Epidermal melanocyte (primary cell): ENCODE data around the gene NUP210L.

ENCODE experiments used
- DNase-seq: peaks from one replicate; pipeline ENCODE4 v3.0.0; 2011; ENCODE audit warnings: low spot score; ENCODE audit not compliant: insufficient read length

The NUP210L gene

DNA sequence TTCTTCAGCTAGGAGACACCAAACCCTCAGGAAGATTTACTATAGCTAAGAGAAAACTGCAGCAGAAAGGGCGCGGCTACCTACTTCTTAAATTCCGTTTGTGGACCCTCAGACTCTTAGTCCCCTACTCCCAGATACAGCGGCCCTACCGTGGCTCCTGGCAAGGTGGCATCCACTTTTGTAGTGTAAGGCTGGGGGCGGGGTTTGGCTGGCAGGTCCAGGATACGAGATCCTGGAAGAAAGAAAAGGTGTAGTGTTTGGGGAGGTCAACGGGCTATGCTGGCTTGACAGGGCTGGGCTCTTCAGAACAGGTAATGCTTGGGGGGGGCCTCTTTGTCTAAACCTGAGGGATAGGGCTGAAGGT is 186.9 kb downstream of the NUP210L start:
- no peak for DNase-seq

DNA sequence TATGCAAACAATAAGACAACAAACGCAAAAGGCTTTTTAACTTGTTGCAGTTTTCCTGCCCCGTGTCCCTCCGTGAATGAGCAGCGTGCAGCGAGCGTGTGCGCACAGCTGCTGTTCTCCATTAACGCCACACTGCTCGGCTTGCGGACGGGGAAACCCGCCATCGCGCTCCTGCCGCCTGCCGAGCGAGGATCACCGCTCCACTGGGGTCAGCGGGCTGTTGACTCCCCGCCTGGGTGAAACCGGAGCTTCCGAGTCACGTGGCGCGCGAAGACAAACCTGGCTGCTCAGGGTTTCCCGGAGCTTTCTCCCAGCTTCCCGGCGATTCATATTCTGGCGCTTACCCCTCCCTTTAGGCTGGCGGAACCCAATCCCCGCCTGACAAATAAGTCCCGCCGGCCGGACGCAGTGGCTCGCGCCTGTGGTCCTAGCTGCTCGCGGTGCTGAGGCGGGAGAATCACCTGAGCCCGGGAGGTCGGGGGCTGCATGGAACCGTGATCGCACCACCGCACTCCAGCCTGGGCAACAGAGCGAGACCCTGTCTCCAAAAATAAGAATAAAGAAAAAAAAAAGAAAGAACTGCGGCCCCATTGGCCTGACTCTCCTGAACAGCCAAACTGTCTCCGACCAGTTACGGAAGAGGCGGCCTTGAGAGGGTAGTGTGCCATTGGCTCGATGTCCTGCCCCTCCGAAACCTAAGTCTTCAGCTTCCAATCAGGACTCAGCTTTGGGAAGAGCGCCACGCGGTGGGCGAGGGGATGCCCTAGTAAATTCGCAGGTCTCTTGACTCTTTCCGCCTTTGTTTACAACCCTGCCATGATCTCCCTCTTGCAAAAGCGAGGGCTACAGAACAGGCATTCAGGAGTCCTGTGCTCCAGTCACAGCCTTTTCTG is 187.5 kb downstream of the NUP210L start, which contains the start of gene CREB3L4:
Gene CREB3L4 (plus strand): TSS at position 796 of the 893 bp plus-strand sequence. CDS start 624 bp downstream, outside the sequence.
- peak; percentile 74 for DNase-seq

DNA sequence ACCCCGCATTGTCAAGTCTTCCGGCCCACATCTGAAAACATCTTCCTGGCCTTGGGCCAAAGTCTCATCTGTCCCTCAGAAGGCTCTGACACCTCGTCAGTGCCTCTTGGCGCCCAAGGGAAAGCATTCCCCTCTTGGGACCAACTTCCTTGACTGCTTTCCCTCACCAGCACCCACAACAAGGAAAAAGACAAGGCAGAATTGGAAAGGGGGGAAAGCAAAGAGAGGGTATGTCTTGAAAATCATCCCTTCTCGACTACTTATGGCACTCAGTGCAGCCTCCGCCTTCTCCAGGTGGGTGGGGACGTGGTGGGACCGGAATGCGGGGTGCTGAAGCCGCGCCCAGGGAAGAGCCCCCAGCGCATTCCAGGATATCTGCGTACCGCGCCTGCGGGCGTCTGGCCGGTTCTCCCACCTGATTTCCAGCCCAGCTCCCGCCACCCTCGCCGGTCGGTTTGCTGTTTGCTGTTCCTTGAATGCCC is 191.0 kb downstream of the NUP210L start:
- DNase-seq = no peak

DNA sequence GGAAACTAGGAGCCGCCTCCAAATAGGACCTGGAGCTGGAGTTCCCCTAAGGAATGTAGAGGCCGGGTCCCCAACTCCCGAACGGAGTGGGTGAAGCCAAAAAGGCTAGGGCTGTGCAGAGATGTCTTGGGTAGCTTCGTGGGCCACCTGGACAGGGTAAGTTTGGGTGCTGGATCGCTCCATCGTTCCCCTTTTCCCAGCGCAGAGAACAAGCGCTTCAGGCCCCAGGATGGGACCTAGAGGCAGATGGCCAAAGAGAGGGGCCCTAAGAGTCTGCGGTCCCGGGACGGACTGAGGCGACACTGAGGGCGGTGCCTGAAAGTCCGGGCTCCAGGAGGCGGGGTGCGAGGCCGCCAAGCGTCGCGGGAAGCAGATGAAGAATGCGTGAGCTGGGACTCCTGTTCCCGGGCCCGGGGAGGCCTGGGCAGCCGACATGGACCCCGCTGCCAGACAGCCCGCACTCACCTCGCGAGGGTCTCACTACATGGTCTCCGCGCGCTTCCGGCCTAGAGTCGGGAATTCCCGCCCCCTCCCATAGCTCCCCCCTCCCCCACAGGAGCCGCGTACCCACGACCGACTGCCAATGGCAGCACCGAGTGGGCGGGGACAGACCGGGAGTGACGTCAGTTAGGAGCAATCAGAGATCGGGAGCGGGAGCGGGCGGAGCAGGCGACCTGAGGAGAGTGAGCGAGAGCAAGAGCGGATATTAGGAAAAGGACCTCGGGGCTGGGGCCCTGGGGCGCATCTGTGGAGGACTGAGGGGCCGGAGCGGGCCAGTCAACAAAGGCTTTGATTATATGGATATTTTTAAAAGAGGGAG is 191.6 kb downstream of the NUP210L start, which contains the start of gene SLC39A1:
Gene SLC39A1 (minus strand): TSS at position 508 of the 820 bp plus-strand sequence. CDS start 822 bp downstream, outside the sequence.
- peak; percentile 88 for DNase-seq

DNA sequence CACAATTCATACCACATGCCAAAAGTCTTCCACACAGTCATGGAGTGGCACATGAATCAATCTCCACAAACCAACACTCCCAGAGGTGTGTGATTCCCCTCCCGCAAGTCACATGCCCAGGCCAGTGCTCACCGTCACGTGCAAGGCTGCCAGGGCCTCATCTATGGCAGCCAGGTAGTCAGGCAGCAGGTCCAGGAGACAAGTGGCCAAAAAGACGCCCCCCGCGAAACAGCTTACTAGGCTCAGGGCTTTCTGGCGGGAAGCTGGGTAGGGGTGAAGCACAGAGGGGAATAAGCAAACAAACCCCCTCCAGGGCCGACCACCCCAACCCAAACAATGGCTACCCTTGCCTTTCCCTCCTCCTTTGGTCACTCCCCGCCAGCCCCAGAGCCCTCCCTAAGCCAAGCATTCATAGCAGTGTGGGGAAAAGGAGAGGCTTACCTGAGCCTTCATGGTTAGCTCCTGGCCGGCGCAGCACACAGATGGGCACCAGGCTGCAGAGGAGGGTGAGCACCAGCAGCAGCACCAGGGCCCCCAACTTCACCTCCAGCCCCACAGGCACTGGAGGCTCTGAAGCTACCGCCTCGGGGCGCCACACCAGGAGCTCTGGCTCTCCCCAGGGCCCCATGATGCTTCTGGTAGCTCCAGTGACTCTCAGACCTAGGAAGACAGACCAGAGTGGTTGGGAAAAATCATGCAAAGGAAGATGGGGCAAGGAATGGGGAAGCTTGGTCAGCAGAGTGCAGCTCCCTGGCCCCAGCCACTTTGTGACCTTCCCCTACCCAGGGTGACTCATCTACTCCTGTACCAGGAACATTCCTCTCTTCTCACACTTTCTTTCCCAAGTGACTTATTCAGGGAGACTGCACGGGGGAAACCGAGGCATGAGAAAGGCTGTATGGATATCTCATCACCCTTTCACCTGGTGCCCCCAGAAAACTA is 192.5 kb downstream of the NUP210L start:
- DNase-seq = no peak

DNA sequence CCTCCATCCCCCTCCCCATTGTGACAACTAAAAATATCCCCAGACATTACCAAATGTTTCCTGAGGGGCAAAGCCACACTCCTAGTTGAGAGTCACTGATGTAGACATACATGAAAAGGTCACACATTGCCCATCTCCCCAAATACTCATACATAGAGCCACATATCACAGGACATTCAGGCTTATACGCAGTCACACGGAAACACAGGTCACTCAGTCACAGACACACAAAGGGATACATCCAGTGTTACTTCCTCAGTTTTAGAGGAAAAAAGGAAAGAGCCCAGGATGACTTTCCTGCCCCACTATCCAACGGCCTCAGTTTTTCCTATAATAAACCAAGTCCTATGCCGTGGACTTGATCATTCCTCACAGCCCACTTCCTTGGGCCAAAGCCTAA is 193.5 kb downstream of the NUP210L start:
- DNase-seq = no peak

DNA sequence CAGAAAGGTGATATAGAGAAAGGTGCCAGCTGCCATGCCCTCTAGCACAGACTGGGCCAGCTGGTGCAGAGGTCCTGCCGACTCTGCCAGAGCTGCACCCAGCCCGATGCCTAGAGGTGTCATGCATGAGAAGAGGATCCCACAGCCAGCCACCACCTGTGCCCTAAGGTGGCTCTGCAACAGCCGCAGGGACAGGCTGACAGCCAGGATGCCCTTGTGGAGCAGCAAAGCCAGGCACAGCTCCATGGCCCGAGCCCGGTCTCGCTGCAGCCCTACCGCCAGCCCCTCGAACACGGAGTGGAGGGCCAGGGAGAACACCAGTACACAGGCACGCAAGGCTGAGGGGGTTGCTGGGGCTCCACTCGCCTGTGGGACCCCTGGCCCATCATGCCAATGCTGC is 194.7 kb downstream of the NUP210L start:
- no peak for DNase-seq

DNA sequence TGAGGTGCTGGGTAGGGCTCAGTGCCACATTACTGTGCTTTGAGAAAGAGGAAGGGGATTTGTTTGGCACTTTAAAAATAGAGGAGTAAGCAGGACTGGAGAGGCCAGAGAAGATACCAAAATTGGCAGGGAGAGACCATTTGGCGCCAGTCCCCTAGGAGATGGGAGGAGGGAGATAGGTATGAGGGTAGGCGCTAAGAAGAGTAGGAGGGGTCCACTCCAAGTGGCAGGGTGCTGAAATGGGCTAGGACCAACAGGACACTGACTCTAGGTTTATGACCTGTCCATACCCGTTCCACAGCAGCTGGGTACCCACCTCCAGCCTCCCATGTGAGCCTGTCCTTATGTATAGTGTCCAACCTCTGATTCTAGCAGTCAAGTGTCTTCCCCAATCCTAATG is 195.4 kb downstream of the NUP210L start:
- DNase-seq = no peak

DNA sequence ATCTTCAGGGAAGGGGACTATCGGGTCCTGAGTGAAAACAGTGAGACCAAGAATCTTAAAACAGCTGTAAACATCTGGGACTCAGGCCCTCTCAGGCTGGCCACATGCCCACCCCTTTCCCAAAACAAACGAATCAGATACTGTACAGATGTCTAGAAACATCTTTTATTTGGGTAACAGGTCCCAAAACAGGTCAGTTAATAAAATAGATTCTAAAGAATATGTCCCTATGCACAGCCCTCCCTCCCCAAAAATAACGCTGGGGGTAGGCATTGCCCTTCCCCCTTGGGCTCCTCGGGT is 196.0 kb downstream of the NUP210L start:
- no peak for DNase-seq

DNA sequence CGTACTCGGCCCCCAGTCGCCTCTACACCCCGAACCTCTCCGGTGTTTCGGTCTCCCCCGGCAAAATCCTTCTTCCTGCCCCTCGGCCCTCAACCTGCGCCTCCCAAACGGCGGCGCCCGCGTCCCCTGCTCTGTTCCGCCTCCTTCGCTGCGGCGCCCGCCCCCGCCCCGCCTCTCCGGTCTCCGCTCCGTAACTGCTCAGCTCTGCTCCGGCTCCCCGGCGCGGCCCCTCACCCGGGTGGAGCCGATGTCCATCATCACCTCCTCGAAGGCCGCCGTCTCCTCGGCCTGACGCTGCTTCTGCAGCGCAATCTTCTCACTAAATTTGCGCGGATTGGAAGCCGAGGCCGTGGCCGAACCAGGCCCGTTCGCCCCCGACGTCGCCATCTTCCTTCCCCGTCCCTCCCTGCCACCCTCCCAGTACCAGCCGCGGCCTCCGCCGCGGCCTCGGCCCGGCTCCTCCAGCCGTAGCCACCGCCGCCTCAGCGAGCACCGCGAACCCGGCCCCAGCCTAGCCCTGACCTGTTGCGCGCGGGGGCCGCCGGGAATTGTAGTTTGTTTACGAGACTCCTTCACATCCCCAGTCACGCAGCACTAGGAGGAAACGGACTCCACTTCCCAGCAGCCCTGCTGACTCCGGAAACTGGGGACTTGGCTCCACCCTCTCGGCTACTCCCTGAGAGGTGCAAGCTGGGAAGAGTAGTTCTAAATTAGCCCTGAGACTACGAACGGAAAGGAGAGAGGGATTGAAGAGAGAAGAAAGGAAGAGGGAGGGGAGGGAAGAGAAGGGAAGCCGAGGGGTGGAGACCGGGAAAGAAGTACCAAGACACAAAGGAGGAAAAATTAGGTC is 196.5 kb downstream of the NUP210L start, which contains the start of gene CRTC2:
Gene CRTC2 (minus strand): TSS at position 502 of the 850 bp plus-strand sequence. CDS start 115 bp downstream, at position 387.
- peak; percentile 99 for DNase-seq

DNA sequence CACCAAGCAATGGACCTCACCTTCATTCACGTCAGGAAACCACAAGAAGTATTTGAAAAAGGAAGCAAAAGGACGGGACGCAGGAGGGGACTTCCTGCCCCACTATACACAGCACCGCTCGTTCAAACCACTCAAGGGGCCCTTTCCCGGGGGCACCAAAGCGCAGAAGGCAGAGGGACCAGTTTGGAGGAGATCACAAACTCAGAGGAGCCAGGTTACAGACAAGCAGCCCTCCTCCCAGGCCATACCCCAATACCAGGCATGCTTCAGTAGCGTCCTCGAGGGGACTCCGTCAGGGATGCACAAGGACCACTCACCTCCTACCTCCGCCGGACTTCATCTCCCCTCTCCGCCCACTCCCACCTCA is 197.1 kb downstream of the NUP210L start:
- no peak for DNase-seq

DNA sequence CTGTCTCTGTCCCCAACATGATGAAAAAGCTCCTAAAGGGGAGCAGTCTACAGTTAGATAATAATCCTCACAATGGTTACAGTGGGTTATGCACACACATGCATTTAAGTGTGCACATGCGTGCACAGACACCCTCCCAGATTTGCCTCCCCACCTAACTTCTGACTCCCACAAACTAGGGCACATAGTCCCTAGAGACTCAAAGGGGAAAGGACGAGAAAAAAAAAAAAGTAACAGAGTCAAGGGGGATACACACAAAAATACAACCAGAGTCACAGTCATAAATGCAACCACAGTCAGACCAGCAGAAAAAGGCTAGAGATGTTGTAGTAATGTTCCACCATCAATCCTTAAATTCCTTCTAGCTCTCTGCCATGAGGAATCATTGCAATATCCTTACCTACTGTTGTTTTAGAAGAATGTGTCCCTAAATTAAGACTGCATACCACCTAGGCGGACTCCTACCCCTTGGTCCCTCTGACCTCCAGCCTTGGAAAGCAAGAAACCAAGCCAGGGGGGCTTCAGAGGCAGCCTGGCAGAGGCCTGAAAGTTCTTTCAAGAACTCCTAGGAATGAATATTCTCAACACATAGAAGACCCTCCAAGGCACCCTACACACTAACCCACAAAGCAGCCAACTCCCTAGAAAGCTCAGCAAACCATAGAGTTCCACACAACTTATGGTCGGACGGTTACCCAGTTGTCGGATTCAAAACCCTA is 197.7 kb downstream of the NUP210L start:
- no peak for DNase-seq

DNA sequence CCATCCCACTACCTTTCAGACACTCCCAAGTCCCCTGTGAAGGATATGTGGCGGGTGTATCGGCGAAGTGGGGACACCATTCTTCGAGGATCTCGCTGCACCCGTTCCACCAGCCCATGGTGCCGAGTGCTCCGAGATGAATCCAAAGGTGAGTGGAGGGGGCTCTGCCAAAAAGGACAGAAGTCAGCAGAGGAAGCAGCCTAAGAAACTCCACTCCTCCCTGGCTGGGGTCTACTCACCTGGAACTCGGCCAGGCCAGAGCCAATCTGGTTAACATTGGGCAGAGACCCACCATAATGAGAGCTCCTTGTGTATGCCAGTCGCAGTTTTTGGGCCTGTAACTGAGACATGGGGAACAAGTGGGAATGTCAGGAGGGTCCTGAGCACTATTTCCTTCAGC is 200.0 kb downstream of the NUP210L start:
- DNase-seq = no peak

DNA sequence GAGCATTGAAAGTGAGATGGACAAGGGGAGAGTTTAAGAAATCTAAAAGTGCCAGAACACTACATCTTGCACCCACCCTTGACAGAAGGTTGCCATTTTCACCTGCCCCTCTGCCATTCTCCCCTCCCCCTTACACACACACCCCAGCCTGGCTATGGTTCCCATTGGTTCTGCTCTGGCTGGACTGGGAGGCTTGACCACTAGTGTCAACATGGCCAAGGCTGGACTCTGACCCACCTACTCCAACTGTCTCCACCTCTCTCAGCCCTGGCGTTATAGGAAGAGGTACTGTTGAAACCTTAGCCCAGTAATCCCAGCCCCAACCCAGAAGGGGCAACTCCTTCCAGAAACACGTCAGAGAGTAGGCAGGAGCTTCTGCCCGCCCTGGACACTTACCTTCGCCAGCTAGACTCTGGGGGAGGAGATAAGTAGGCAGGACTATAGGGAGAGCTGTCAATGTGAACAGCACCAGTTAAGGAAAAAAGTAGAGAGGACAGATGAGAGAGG is 201.0 kb downstream of the NUP210L start:
- DNase-seq = no peak

DNA sequence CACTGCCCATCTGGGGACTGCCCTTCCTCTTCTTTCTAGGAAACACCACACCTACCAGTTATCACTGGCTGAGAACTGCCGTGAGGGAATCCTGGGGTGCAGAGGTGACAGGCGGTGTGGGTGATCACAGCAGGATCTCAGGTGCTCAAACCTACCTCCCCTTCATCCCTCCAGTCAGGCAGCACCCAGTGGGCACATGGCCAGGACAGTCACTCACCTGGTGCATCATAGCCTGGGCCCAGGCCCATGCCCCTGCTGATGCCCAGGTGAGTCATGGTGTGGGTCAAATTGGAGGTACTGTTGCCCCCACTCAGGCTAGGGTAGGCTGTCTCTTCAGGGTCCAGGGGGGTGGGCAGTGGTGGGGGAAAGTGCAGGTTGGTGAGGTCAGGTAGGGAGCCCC is 203.1 kb downstream of the NUP210L start:
- DNase-seq = no peak

DNA sequence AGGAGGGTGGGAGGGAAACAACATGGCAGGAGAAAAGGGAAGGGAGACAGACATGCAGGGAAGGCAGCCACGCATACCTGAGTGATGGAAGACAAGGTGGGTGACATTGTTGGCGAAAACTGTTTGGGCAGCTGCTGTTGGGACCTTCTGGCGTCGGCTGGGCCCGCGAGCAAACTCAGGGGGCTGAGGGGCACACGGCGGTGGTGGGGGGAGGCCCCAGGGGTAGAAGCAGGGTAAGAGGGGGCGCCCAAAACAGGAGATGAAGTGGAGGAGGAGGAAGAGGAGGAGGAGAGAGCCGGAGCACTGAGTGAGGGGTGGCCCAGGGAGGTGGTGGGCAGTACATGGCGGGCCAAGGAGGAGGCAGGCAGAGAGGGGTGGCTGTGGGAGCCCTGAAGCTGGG is 203.7 kb downstream of the NUP210L start:
- DNase-seq = no peak

DNA sequence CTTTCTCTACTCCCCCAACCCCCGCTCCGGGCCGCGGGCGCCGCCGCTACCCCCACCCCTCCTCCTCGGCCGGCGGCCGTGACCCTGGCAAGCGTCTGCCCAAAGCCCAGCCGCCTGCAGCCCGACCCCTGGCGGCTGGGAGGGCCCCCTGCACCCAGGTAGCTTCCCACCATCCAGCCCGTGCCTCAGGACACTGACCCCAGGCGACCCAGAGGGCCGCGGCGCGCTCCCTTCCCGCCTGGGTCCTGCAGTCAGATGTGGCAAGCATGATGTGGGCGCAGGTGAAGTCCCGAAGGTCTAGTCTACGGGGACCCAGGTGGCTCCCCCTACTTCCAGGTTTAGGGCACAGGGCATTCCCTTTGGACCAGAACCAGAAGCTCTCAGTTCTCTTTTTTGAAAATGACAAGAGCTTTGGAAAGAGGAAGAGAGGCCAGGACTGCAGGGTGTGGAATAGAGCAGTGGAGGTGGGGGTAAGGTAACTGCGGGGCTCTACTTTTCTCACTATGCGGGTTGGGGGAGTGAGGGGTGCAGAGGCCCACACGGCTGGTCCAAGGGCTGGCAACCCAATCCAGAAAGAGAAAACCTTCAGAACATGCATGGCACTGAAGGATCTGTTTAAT is 208.1 kb downstream of the NUP210L start, which contains the start of gene DENND4B:
Gene DENND4B (minus strand): TSS at position 97 of the 620 bp plus-strand sequence. CDS start 2,344 bp downstream, outside the sequence.
- DNase-seq = peak; percentile 98

DNA sequence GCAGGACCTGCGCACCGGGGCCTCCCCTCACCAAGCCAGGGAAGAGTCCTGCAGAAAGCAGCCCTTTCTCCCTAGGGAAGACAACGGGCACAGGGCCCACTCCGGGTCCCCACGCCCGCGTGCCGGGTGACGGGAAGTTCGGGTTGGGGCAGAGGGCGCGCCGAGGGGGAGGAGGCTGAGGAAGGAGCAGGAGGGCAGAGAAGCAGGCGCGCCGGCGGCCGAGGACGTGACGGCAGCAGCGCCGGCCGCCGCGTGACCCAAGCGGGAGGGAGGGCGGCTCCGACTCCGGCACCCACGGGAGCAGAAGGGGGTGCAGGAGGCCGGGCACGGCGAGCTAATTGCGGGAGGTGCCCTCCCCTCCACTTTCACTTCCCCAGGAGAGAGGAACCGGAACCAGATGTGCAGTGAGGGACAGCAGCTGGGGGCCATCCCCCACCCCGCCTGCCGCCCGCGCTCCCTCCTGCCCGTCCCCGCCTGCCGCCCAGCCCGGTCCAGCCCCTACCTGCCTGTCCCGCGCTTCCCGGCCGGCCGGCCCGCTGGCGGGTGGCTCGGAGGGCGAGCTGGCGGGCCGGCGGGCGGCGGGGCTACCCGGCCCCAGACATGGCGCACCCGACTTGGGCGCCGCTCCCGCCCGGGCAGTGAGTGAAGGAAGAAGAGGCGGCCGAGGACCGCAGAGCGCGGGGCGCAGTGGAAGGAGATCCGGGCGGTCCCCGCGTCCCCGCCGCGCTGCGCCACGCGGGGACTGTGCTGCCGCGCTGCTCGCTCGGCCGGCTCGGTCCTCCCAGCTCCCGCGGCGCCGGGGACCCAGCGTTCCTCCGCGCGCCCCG is 208.9 kb downstream of the NUP210L start:
- peak; percentile 56 for DNase-seq
